NT2/D1 (cell line): ENCODE results near the gene ATXN10.

Source experiments
- SUZ12 ChIP-seq: IDR thresholded peaks from 2 replicates; pipeline ENCODE4 v1.6.1; 2011; ENCODE audit not compliant: insufficient read length, insufficient read depth; ENCODE audit errors: extremely low read depth
- YY1 ChIP-seq: IDR thresholded peaks from 2 replicates; pipeline ENCODE4 v1.6.1; 2011; ENCODE audit not compliant: insufficient read length, insufficient read depth
- ZNF274 ChIP-seq: IDR thresholded peaks from 2 replicates; pipeline ENCODE4 v1.6.1; 2011; ENCODE audit warnings: mild to moderate bottlenecking, low read depth, low read length

DNA sequence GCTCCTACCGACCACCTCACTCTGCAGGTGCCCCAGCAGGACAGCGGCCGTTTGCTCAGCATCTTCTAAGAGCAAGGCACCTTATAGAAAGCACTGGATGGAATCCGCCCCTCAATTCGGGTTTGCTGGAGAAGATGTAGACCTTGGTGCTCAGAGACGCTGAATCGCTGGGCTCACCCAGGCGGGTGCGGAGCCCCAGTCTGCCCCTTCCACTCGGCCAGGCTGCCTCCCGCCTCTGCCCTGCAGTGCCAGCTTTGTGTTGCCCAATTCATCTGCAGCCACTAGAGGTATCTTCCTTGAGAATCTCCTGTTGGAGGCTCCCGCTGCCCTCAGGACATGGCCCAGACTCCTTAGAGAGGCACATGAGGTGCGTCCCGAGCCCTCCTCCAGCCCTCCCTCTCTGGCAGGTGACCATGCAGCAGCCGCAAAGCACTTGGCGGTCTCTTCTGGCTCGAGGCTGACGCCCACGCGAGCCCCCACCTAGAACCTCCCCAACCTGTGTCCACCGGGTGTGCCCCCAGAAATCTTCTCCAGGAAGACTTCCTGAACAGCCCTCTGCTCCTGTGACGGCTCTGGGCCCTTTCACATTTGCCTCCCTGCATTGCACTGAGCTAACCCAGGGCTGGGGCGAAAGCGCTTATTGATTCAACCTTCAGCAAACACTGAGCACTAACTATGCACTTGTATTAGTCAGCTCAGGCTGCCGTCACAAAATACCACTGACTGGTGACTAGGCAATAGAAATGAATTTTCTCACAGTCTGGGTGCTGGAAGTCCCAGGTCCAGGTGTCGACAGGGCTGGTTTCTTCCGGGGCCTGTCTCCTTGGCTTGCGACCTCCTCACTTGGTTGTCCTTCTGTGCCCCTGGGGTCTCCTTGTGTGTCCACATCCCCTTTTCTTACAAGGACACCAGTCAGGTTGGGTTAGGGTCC, 187.9 kb downstream of the ATXN10 start:
- TF ChIP-seq YY1, result no peak
- TF ChIP-seq ZNF274, result no peak
- no peak for TF ChIP-seq SUZ12
